Stimulated activated CD8-positive, alpha-beta memory T cell treated with anti-CD3 and anti-CD28 coated beads, Interleukin-7, amount 100 ng/mL, for 48 hours (primary cell): Measurements from ENCODE around the gene NHLH2.

ENCODE experiments used
- DNase-seq, 2 donors: peaks; one replicate each; pipeline ENCODE4 v3.0.0-alpha.2; 2020; ENCODE audit warnings: low read depth in 1 of 2; ENCODE audit errors: extremely low read depth in 1 of 2

NHLH2 gene

DNA sequence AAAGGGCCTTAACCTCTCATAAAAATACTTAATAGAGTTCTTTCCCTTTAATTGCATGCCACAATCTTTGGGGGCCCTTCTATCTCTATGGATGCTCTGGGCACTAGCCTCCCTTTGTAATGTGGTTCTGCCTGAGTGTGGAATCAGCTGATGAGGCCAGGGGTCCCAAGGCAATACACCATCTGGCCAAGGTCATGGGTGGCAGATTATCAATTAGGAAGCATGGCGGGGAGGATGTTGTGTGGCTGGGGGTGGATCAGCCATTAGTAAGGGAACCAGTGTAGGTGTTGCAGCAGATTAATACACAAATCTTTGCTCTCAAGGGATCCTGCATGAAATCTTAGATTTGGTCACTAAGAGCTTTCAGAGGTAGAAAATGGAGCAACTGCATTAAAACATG lies 35.3 kb downstream of the NHLH2 start:
- no peak for DNase-seq

DNA sequence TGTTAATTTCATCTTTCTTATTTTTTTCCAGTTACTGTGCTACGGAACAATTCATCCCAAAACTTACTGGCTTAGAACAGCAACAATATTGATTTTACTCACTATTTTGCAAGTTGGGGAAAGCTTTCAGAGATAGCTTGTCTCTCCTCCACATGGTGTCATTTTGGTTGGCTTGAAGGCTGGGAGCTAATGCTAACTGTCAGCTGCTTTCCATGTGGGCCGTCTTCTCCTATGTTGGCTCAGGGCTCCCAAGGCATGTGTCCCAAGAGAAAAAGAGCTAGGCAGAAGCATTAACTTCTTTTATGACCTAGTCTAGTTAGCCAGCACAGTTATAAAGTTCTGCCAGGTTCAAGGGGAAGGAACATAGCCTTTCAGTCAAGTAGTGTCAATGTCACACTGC lies 38.5 kb downstream of the NHLH2 start:
- no peak for DNase-seq

DNA sequence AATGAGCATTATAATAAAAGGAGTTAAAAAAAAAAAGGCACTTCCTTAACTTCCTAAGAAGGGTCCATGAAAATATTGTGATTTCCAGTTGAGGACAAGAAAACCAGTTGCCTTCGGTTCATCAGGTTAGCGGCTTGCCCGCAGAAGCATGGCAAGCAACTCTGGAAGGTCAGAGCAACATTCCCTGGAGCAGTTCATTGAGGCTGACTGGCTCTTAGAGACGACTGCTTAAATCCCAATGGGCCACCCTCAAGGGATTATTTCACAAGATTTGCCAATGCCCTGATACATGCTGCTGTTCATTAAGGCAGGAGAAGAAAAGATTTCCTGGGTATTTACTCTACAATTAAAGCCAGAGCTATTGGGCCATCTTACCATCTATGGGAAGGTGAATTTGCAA lies 43.4 kb downstream of the NHLH2 start:
- DNase-seq: no peak

DNA sequence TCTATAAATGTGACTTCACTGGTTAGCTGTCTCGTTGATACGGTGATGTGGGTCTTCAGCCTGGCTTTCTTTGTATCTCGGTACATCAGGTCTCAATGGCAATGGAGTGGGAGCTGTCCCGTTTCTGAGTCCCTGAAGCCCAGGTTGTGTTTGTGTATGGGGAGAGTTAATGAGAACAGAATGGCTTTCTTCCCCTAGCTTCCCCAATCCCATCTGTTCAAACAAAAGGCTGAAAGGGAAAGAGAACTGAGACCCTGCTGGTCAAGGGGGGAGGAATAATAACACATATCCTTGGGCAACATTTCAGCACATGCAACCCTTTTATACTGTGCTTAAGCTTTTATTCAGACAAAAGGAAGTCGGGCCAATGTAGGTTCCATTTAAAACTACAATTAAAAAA lies 44.0 kb downstream of the NHLH2 start:
- no peak for DNase-seq

- DNase-seq: no peak
These were observed 44.9 kb downstream of the NHLH2 start for GRCh38 chr1:115796036-115796435.

GRCh38 chr1:115794976-115795639 lies 45.8 kb downstream of the NHLH2 start:
- no peak for DNase-seq

GRCh38 chr1:115793162-115793561 lies 47.8 kb downstream of the NHLH2 start:
- no peak for DNase-seq

GRCh38 chr1:115791816-115792215 lies 49.1 kb downstream of the NHLH2 start:
- no peak for DNase-seq

DNA sequence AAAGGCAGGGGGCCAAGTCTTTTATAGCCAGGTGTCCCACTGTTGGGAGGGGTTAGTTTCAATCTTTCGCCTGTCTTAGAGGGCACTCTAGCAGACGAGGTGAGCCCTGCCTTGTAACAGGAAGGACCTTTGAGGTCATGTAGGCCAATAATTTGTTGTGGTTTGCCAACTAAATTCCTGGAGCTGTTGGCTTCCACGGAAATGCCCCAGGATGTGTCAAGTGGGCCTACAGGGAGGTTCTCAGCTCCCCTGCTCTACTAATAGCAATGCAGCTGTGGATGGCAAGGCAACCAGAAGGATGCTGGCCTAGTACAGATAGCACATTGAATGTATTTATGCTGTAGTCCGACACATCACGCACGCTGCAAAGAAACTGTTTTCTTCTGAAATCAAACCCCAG lies 50.1 kb downstream of the NHLH2 start:
- DNase-seq: no peak

DNA sequence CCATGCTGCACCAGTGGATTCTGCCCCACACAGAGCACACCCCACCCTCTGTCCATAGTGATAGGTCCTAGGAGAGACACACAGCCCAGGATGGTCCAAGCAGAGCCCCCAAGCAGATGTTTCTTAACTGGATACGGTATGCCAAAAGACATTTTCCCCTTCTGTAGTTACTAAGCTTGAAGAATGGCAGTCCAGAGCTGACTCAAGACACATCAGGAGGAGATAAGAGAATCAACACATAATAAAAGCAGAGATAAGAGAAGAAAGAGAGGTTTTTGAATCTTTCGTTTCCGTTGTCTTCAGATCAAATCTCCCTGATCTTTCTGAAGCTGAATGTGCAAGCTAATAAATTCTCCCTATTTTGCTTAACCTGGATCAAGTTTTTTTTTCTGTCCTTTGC lies 50.6 kb downstream of the NHLH2 start:
- DNase-seq: no peak
